Upper lobe of left lung (tissue), 6 donors: ENCODE data around the gene RC3H2. TPM values are rescaled to one million over a fixed set of nuclear protein-coding genes. Genes with fewer than 3 reads are reported as not detected.

ENCODE experiments used
- ATAC-seq, 2 donors: fragments of 200-7000 bp; cut with Tn5 transposase; one replicate each; pipeline ENCODE4 v1.9.1; 2022; ENCODE audit warnings: mild to moderate bottlenecking in 2 of 2, moderate library complexity in 2 of 2; ENCODE audit not compliant: low FRiP score in 2 of 2
- DNase-seq, 2 donors: peaks; one replicate each; pipeline ENCODE4 v3.0.0-alpha.2; 2019 to 2020
- H3K27ac ChIP-seq, 4 donors: fragments of 200-600 bp; sonication (generic); one replicate each; pipeline ENCODE4 v1.5.1; 2016 to 2019
- H3K27me3 ChIP-seq, 4 donors: fragments of 200-600 bp; sonication (generic); one replicate each; pipeline ENCODE4 v1.5.1; 2017 to 2019
- H3K36me3 ChIP-seq, 4 donors: fragments of 200-600 bp; sonication (generic); one replicate each; pipeline ENCODE4 v1.5.1; 2016 to 2019
- H3K4me1 ChIP-seq, 4 donors: fragments of 200-600 bp; sonication (generic); one replicate each; pipeline ENCODE4 v1.5.1; 2018 to 2019
- H3K4me3 ChIP-seq, 4 donors: fragments of 200-600 bp; sonication (generic); one replicate each; pipeline ENCODE4 v1.5.1; 2017 to 2019; ENCODE audit warnings: mild to moderate bottlenecking in 2 of 4, moderate library complexity in 1 of 4
- H3K9me3 ChIP-seq, 4 donors: fragments of 200-600 bp; sonication (generic); one replicate each; pipeline ENCODE4 v1.5.1; 2018 to 2019
- CTCF ChIP-seq, 6 experiments: fragments of 450-650 bp in 4 of 6; fragments of 200-600 bp in 2 of 6; sonication (generic) in 2 of 6; IDR thresholded peaks; one replicate each; pipeline ENCODE4 v1.5.1; 2016 to 2019; ENCODE audit warnings: antibody characterized with exemption in 6 of 6
- EP300 ChIP-seq, 4 donors: sonication (generic); formaldehyde crosslinking; IDR thresholded peaks; one replicate each; pipeline ENCODE4 v1.5.1; 2017; ENCODE audit warnings: antibody characterized with exemption in 4 of 4, control low read depth in 2 of 4
- POLR2A ChIP-seq, 4 donors: fragments of 450-650 bp; IDR thresholded peaks; one replicate each; pipeline ENCODE4 v1.5.1; 2016 to 2017; ENCODE audit warnings: antibody characterized with exemption in 4 of 4, mild to moderate bottlenecking in 2 of 4
- POLR2AphosphoS5 ChIP-seq, 2 donors: sonication (generic); formaldehyde crosslinking; IDR thresholded peaks; one replicate each; pipeline ENCODE4 v1.5.1; 2017; ENCODE audit warnings: antibody characterized with exemption in 2 of 2
- WGBS, 2 donors: methylation state at CpG; one replicate each; pipeline ENCODE4 v1.1.5; 2017 to 2018; 5-methylcytosine and 5-hydroxymethylcytosine counted together
- total RNA-seq, 6 donors: library from RNA; depleted of rRNA in 4 of 6; stranded (reverse); fragments of >200 nt in 4 of 6; gene quantifications; one replicate each; pipeline versions ENCODE4 v1.1.0 to v1.2.1, GENCODE V29; 2016 to 2021
- donor health status: DM: no; HTN: no; CAD: no; lungs with moderate emphysema.
- donor health status: DM: no; HTN: yes; CAD: no; lungs with severe emphysema.

The RC3H2 gene
- total RNA-seq, 6 donors from 2014 or later = 23.9 to 65.0 (median 40.2) TPM

GRCh38 chr9:122949696-122950095 lies 44.5 kb upstream of the RC3H2 start:
- WGBS, 2 donors = 86 to 94% methylated on average over 1 of the region's 1 CpG
- Histone ChIP-seq H3K4me3 (no peak overlapping the region), H3K27me3 (no peaks in the 10 kb centered on the region), H3K36me3 (peaks cover 0 to 1% (median 0%) of the 10 kb centered on the region in 4 donors), H3K27ac (no peak overlapping the region), H3K4me1 (peaks cover 6 to 48% (median 36%) of the 10 kb centered on the region in 4 donors), H3K9me3 (no peaks in the 10 kb centered on the region)
- ATAC-seq = no peak
- no peak for DNase-seq
- no peak for TF ChIP-seq EP300 (IDR thresholded peaks at IDR 0.05)
- no peak for TF ChIP-seq POLR2AphosphoS5 (IDR thresholded peaks at IDR 0.05)
- TF ChIP-seq POLR2A (IDR thresholded peaks at IDR 0.05) = no peak

DNA sequence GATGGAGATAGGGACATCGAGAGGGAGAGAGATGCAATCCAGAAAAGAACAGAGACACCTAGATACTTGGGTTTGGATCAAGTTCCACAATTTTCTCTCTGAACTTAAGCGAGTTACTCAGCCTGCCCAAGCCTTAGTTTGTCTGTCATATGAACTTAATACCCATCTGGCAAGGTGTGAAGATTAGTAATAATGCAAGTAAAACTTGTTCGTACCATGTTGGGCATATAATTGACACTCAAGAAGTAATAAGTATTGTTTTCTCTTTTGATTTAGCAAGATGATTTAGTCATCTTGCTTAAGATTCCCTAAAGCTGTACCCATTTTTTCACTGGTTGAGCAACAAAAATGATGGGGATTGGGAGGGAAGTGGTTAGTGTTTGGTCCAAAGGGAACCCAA lies 43.2 kb upstream of the RC3H2 start:
- Histone ChIP-seq H3K36me3 (peaks cover 0 to 5% (median 0%) of the 10 kb centered on the region in 4 donors), H3K4me3 (no peak overlapping the region), H3K9me3 (no peaks in the 10 kb centered on the region), H3K27me3 (no peaks in the 10 kb centered on the region), H3K4me1 (peaks cover 6 to 36% (median 24%) of the 10 kb centered on the region in 4 donors), H3K27ac (no peak overlapping the region)
- DNase-seq = no peak
- ATAC-seq = no peak
- WGBS, 2 donors = 86 to 89% methylated on average over 3 of the region's 3 CpGs
- TF ChIP-seq EP300 (IDR thresholded peaks at IDR 0.05) (no peak), CTCF (IDR thresholded peaks at IDR 0.05) (no peak), POLR2AphosphoS5 (IDR thresholded peaks at IDR 0.05) (no peak), POLR2A (IDR thresholded peaks at IDR 0.05) (no peak)

- WGBS, 2 donors = 70 to 72% methylated on average over 1 of the region's 1 CpG
- H3K9me3 ChIP-seq = no peaks in the 10 kb centered on the region
- no peak for ATAC-seq
Measured at GRCh38 chr9:122946461-122947005, 41.4 kb upstream of the RC3H2 start.

GRCh38 chr9:122944960-122945888 lies 40.1 kb upstream of the RC3H2 start:
- Histone ChIP-seq H3K4me3 (no peak overlapping the region), H3K27me3 (no peaks in the 10 kb centered on the region), H3K36me3 (peaks cover 0 to 5% (median 0%) of the 10 kb centered on the region in 4 donors), H3K9me3 (no peaks in the 10 kb centered on the region), H3K27ac (no peak overlapping the region), H3K4me1 (peaks cover 12 to 48% (median 34%) of the 10 kb centered on the region in 4 donors)
- no peak for DNase-seq
- TF ChIP-seq POLR2AphosphoS5 (IDR thresholded peaks at IDR 0.05) = no peak
- no peak for TF ChIP-seq EP300 (IDR thresholded peaks at IDR 0.05)
- no peak for TF ChIP-seq CTCF (IDR thresholded peaks at IDR 0.05)
- no peak for TF ChIP-seq POLR2A (IDR thresholded peaks at IDR 0.05)
- WGBS, 2 donors = 76 to 81% methylated on average over 4 of the region's 4 CpGs
- no peak for ATAC-seq

More at GRCh38 chr9:122946461-122947005, 41.4 kb upstream of the RC3H2 start:
- peaks cover 9 to 47% (median 34%) of the 10 kb centered on the region in 4 donors for H3K4me1 ChIP-seq
- H3K27ac ChIP-seq = no peak overlapping the region
- no peak for DNase-seq
- H3K36me3 ChIP-seq = peaks cover 0 to 5% (median 0%) of the 10 kb centered on the region in 4 donors
- no peaks in the 10 kb centered on the region for H3K27me3 ChIP-seq
- no peak for TF ChIP-seq CTCF (IDR thresholded peaks at IDR 0.05)
- no peak for TF ChIP-seq POLR2A (IDR thresholded peaks at IDR 0.05)
- H3K4me3 ChIP-seq = no peak overlapping the region

DNA sequence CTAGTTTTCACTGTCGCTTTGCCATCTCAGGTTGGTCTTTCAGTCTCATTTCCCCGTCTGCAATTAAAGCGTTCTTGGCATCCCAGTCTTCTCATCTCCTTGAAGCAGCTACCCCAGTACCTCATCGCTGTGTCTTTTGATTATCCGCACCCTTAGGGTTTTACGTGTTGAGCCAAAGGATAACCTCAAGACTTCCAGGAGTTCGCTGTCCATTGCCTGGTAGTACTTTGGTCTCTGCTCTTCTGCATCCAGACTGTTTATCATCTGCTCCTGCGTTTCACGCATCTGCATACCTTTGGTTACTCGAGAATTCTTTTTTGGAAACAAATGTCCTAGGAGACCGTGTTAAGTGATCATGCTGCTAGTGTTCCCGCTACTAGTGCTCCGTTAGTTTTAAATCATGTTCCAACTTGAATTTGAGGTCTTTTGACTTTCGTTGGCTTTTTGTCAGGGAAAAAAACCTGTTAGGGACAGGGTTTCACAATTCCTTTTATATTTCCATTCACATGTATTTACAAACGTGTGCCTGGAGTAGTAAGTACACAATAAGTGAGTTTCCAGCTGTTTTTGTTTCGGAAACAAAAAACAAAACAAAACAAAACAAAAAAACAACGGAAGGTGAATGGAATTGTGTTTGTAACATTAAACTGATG lies 36.5 kb upstream of the RC3H2 start:
- H3K27me3 ChIP-seq = no peaks in the 10 kb centered on the region
- H3K9me3 ChIP-seq = no peaks in the 10 kb centered on the region
- peak overlapping the region; percentile 87 to 96 (median 92) for H3K27ac ChIP-seq
- ATAC-seq = peak in 1 of 2 donors; percentile 22
- DNase-seq = no peak
- WGBS, 2 donors = 11 to 12% methylated on average over 17 of the region's 17 CpGs
- H3K4me1 ChIP-seq = peaks cover 14 to 32% (median 25%) of the 10 kb centered on the region in 4 donors
- peaks cover 0 to 23% (median 4%) of the 10 kb centered on the region in 4 donors for H3K36me3 ChIP-seq
- TF ChIP-seq POLR2AphosphoS5 (IDR thresholded peaks at IDR 0.05) (no peak), EP300 (IDR thresholded peaks at IDR 0.05) (no peak)
- H3K4me3 ChIP-seq = peak overlapping the region; percentile 37 to 89 (median 85)
